GM12878 (cell line): ENCODE data around the gene UBXN11.

Experiments
- EZH2 ChIP-seq: IDR thresholded peaks from 2 replicates; pipeline ENCODE4 v1.6.1; 2012; ENCODE audit warnings: low read depth, mild to moderate bottlenecking, control low read depth, inconsistent platforms, low read length, borderline replicate concordance; ENCODE audit not compliant: control insufficient read depth
- FOS ChIP-seq: IDR thresholded peaks from 3 replicates; pipeline ENCODE4 v1.6.1; 2011; ENCODE audit warnings: borderline replicate concordance; ENCODE audit not compliant: insufficient read length; ENCODE audit errors: extremely low read depth
- FOXM1 ChIP-seq: IDR thresholded peaks from 2 replicates; pipeline ENCODE4 v1.6.1; 2012; ENCODE audit warnings: low read depth, mild to moderate bottlenecking, inconsistent platforms, low read length, moderate library complexity
- HDAC2 ChIP-seq: fragments of 200-600 bp; sonication (generic); IDR thresholded peaks from 2 replicates; pipeline ENCODE4 v1.6.1; 2017
- HDAC6 ChIP-seq: fragments of 200-600 bp; sonication (generic); IDR thresholded peaks from one replicate; pipeline ENCODE4 v1.8.0; 2017; ENCODE audit warnings: antibody characterized with exemption; ENCODE audit not compliant: unreplicated experiment
- NFXL1 ChIP-seq: fragments of 450-650 bp; IDR thresholded peaks from 2 replicates; pipeline ENCODE4 v1.6.1; 2017; ENCODE audit warnings: antibody characterized with exemption, mild to moderate bottlenecking, borderline replicate concordance
- REST ChIP-seq: IDR thresholded peaks from 2 replicates; pipeline ENCODE4 v1.6.1; 2012; ENCODE audit warnings: mild to moderate bottlenecking, low read depth, low read length
- YBX1 ChIP-seq: fragments of 450-650 bp; IDR thresholded peaks from 2 replicates; pipeline ENCODE4 v1.6.1; 2016; ENCODE audit warnings: antibody characterized with exemption
- ZBED1 ChIP-seq: IDR thresholded peaks from 2 replicates; pipeline ENCODE4 v1.6.1; 2016; ENCODE audit warnings: borderline replicate concordance
- TF ChIP-seq, protein P1 (sequence below), 3 experiments: IDR thresholded peaks in 2 of 3; conservative IDR thresholded peaks in 1 of 3; 2 replicates each; pipeline ENCODE4 v1.5.1; 2011; ENCODE audit warnings: low read depth in 3 of 3, low read length in 3 of 3, mild to moderate bottlenecking in 3 of 3, control low read depth in 2 of 3, moderate library complexity in 2 of 3, inconsistent platforms in 1 of 3, mixed read lengths in 1 of 3; ENCODE audit not compliant: control insufficient read depth in 2 of 3, insufficient read depth in 1 of 3; ENCODE audit errors: extremely low read depth in 1 of 3

- TF ChIP-seq FOXM1 (no peak), FOS (no peak), EZH2 (no peak), NFXL1 (no peak), ZBED1 (no peak), YBX1 (no peak), REST (no peak), HDAC6 (no peak), HDAC2 (no peak)
- TF ChIP-seq, protein P1, sequence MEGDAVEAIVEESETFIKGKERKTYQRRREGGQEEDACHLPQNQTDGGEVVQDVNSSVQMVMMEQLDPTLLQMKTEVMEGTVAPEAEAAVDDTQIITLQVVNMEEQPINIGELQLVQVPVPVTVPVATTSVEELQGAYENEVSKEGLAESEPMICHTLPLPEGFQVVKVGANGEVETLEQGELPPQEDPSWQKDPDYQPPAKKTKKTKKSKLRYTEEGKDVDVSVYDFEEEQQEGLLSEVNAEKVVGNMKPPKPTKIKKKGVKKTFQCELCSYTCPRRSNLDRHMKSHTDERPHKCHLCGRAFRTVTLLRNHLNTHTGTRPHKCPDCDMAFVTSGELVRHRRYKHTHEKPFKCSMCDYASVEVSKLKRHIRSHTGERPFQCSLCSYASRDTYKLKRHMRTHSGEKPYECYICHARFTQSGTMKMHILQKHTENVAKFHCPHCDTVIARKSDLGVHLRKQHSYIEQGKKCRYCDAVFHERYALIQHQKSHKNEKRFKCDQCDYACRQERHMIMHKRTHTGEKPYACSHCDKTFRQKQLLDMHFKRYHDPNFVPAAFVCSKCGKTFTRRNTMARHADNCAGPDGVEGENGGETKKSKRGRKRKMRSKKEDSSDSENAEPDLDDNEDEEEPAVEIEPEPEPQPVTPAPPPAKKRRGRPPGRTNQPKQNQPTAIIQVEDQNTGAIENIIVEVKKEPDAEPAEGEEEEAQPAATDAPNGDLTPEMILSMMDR (IDR thresholded peaks at IDR 0.05 in 2 of 3, conservative IDR thresholded peaks at IDR 0.05 in 1 of 3; ENCODE audit: control insufficient read depth in 2 of 3, extremely low read depth in 1 of 3, insufficient read depth in 1 of 3, low read depth in 3 of 3, low read length in 3 of 3): no peak
Observed at GRCh38 chr1:26252718-26253117, 53.7 kb downstream of the UBXN11 start.
